Measurements from ENCODE around the gene KIF5A.

GRCh38 chr12:57632073-57632957 lies 82.5 kb downstream of the KIF5A start:
- TF ChIP-seq EZH2 (IDR thresholded peaks at IDR 0.05) = peak; percentile 97
- TF ChIP-seq, protein P1, sequence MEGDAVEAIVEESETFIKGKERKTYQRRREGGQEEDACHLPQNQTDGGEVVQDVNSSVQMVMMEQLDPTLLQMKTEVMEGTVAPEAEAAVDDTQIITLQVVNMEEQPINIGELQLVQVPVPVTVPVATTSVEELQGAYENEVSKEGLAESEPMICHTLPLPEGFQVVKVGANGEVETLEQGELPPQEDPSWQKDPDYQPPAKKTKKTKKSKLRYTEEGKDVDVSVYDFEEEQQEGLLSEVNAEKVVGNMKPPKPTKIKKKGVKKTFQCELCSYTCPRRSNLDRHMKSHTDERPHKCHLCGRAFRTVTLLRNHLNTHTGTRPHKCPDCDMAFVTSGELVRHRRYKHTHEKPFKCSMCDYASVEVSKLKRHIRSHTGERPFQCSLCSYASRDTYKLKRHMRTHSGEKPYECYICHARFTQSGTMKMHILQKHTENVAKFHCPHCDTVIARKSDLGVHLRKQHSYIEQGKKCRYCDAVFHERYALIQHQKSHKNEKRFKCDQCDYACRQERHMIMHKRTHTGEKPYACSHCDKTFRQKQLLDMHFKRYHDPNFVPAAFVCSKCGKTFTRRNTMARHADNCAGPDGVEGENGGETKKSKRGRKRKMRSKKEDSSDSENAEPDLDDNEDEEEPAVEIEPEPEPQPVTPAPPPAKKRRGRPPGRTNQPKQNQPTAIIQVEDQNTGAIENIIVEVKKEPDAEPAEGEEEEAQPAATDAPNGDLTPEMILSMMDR (IDR thresholded peaks at IDR 0.05) = no peak
- TF ChIP-seq EZH2phosphoT487 (IDR thresholded peaks at IDR 0.05) = peak; percentile 79

All from neural progenitor cell (in vitro differentiated cells).